Epithelial cell of prostate (primary cell): Measurements from ENCODE around the gene MPPE1.
"Not testable (repeated sequence)": the region's sequence is repeated elsewhere in the genome, so short reads cannot be mapped to it uniquely, and the experiment has no call there.

Source experiments
- DNase-seq: peaks from one replicate; pipeline ENCODE4 v3.0.0-alpha.2; 2011; ENCODE audit warnings: low read depth, low spot score
- H3K27ac ChIP-seq: fragments of 450-650 bp; 2 replicates; pipeline ENCODE4 v1.5.1; 2017; ENCODE audit warnings: mild to moderate bottlenecking

MPPE1 gene

DNA sequence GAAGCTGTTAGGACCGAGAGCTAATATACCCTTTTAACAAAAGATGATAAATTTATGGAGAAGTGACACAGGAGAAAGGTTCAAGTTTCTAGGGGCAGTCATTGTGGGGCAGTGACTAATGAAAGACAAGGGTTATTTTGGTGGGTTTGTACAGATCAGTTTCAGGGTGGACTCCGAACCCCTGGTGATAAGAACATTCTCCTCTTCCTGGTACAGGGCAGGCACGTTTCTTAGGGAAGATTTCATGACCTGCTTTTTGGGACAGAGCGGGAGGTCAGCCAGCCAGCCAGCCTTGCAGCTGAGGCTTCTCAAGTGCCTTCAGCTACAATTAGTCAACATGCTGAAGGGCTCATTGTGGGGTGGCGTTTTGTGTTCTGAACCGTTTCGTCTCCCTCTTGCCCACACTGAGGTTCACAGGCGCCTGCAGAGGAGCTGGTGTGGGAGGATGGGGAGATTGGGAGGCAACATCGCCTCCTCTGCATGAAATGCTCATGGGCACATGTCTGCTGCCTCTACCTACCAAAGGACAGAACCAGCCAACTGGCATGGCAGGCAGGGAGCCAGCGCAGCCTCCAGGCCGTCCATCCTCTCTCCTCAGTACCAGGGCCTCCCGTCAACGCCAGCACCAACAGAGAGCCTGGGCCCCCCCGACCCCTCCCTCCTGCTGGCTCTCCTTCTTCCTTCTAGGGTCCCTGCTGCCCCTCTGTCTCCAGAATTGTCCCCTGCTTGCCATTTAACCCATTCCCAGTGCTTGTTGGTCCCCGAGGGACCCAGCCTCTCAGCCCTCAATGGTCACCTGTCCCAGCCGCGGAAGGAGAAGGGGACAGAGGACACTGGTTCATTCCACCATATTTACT, 47.3 kb downstream of the MPPE1 start:
- DNase-seq = no peak
- peak overlapping the region; percentile 97 for H3K27ac ChIP-seq

DNA sequence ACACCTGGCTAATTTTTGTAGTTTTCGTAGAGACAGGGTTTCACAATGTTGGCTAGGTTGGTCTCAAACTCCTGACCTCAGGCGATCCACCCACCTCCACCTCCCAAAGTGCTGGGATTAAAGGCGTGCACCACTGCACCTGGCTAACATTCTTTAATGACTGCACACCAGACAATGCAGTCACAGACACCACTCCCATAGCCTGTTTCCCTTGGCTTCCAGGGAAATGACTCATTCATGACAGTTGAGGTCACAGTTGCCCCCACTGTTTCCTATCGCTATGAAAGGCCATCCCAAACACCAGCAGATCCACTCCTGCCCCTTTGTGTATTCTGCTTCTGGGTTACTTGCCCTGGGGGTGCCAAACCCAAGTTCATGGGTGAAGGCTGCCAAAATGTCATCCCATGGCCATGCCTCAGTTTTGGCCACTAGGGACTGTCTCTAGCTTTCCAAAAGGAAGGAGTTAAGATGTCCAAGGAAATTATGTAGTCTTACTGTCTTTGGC, 48.2 kb downstream of the MPPE1 start:
- peak overlapping the region; percentile 97 for H3K27ac ChIP-seq

GRCh38 chr18:11859282-11859830, 48.8 kb downstream of the MPPE1 start:
- H3K27ac ChIP-seq = peak overlapping the region; percentile 97
- DNase-seq = no peak

More for the DNA sequence above, 48.2 kb downstream of the MPPE1 start:
- peak; percentile 92 for DNase-seq

DNA sequence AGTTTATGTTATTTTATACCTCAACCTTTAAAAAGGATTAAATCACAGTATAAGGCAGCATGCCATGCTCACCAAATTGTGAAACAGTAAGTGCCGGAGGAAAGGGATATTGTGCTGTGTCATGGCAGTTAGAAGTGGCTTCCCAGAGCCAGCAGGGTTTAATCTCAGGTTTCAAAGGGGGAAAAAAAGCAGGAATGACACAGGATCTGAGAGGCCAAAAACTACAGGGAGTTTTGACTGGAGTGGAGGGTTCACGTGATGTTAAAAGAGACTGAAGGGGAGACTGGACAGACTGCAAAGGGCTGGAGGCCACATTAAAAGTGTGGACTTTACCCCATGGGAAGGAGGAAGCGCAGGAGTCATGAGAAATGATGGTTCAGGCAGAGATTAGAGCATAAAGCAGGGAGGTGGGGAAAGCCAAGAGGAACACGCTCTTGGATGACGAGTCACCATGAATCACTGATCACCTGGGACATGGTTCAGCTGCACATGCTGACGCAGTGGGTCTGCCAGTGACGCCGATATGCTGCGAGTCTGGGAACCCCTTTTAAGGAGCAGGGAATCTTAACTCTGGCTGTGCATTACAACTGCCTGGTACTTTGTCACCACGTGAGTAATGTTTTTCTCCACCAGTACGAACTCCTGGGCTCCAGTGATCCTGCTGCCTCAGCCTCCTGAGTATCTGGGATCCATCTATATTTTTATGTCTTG, 50.8 kb downstream of the MPPE1 start:
- H3K27ac ChIP-seq = peak overlapping the region; percentile 97
- DNase-seq = peak; percentile 100

DNA sequence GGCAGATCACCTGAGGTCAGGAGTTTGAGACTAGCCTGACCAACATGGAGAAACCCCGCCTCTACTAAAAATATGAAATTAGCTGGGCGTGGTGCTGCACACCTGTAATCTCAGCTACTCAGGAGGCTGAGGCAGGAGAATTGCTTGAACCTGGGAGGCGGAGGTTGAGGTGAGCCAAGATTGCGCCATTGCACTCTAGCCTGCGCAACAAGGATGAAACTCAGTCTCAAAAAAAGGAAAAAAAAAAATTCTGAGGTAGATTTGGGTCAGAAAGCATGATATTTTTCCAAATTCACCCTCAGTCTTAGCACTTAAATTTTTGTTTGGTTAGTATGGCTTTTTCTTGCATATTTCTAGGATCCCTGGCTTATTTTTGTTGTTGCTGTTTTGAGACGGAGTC, 53.6 kb downstream of the MPPE1 start:
- H3K27ac ChIP-seq = peak overlapping the region; percentile 97
- DNase-seq = not testable (repeated sequence)

- no peak for DNase-seq
- peak overlapping the region; percentile 97 for H3K27ac ChIP-seq
Observed at GRCh38 chr18:11851806-11852337, 56.2 kb downstream of the MPPE1 start.

- peak; percentile 81 for DNase-seq
- H3K27ac ChIP-seq = peak within 1 kb of the TSS; percentile 97
Observed at GRCh38 chr18:11851146-11851805, 56.8 kb downstream of the MPPE1 start, which contains the start of gene CHMP1B. CHMP1B (plus strand) TSS chr18:11851413; CDS start chr18:11851512, 99 bp downstream.

- DNase-seq = no peak
- H3K27ac ChIP-seq = peak overlapping the region; percentile 97
Observed at GRCh38 chr18:11850821-11851145, 57.3 kb downstream of the MPPE1 start.

DNA sequence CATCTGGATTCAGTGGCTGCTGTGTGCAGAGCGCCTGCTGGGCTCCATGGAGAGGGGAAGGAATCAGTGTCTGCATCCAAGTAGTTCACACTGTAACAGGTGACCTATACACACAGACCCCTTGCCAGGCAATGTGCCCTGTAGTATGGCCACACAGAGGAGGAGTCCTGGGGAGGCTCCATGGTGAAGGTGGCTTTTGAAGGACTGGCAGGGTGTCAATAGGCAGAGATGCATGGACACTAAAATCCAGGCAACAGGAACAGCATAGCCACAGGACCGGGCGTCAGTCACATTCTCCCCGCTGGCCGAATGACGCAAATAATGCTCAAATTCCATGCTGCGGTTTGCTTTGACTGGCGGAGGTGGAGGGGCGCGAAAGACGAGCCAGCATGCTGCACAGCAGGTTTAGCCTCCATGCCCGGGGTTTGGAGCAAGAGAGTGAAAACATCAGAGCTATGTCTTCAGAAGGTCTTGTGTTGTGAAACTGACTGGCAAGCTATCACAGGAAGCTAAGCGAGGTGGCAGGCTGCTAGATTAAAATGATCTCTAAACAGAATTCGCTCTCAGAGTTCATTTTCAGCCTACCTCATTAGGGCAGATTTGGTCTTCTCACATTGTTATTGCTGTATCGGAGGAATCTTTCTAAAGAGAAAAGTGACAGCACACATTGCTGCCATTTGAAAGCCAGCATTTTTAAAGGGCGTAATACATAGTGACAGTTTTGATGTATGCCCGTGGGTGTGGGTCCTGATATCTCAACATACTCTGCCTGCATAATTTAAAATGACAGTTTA, 58.1 kb downstream of the MPPE1 start:
- H3K27ac ChIP-seq = peak overlapping the region; percentile 97
- peak; percentile 62 for DNase-seq

DNA sequence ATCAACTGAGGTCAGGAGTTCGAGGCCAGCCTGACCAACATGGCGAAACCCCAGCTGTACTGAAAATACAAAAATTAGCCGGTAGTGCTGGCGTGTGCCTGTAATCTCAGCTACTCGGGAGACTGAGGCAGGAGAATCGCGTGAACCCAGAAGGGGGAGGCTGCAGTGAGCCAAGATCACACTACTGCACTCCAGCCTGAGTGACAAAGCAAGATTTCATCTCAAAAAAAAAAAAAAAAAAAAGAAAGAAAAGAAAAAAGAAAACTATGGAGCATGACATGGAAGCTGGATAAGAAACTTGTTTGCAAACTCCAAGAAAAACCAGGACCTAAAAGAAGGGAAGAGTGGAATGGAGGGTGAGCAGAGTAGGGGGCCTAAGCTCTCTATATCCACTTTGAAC, 58.8 kb downstream of the MPPE1 start:
- peak overlapping the region; percentile 97 for H3K27ac ChIP-seq
- no peak for DNase-seq

DNA sequence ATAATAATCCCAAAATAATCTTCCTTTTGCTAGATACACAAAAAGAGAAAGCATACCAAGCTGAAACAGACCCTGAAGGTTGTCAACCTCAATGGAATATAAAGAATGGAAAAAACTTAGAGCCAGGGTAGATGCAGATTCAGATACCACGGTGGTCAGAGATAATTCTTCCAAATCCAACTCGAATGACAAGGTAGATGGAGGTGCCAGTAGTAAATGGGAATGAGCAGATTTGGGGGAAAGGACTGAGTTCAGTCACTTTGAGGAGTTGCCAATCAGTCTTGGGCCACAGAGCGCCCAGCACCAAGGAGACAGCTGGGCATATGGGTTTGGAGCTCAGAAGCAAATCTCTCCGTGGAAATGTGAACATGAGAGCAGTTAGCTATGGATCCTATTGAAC, 60.3 kb downstream of the MPPE1 start:
- no peak for DNase-seq
- H3K27ac ChIP-seq = no peak overlapping the region

DNA sequence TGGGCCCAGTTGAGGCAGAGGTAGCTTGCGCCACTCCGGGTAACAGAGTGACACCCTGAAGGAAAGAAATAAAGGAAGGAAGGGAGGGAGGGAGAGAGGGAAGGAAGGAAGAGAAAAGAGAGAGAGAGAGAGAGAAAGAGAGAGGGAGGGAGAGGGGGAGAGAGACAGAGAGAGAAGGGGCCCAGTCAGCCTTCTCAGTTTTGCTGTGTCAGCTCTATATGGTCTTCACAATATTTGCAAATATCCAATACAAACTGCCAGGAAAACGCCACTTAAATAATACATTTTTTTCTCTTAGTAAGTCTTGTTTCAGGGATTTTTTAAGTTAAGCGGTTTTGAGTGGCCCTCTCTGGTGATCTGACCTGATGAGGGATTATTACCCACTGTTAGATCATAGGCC, 62.5 kb downstream of the MPPE1 start:
- no peak overlapping the region for H3K27ac ChIP-seq
- DNase-seq = no peak

- no peak overlapping the region for H3K27ac ChIP-seq
- DNase-seq = no peak
Observed at GRCh38 chr18:11844436-11844835, 63.7 kb downstream of the MPPE1 start.

GRCh38 chr18:11842562-11842961, 65.6 kb downstream of the MPPE1 start:
- H3K27ac ChIP-seq = no peak overlapping the region
- no peak for DNase-seq

DNA sequence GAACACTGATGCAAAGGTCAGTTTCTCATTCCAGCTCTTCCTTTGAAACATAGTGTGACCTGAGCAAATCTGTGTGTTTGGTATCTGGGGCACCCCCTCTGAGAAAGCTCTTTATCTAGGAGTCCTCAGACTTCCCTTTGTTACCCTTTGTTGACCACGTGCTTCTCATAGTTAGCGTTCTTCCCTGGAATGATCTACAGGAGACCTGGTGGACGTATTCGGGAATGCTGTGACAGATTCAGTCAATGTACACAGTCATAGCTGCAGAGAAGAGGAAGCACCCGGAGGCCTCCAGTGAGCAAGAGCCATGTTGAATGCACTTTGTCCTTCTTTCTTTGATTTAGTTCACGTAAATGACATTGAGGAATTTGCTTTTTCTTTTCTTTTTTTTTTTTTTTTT, 67.6 kb downstream of the MPPE1 start:
- H3K27ac ChIP-seq = no peak overlapping the region
- DNase-seq = no peak

DNA sequence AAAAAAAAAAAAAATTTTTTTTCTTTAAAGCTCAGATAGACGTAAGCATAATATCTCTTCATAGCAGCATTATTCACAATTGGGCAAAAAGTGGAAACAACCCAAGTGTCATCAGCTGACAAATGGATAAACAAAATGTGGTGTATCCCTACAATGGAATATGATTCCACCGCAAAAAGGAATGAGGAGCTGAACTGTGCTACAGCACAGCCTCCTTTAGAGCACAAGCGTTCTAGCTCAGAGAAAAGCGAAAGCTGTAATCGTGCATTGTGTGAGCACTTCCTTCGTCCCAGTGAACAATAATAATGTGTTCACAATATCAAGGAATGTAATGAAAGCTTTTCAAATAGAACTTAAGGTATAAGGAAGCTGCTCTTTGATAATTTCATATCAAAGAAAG, 68.6 kb downstream of the MPPE1 start:
- no peak for DNase-seq

GRCh38 chr18:11834772-11835171, 73.3 kb downstream of the MPPE1 start:
- DNase-seq = no peak
- no peak overlapping the region for H3K27ac ChIP-seq

More for the DNA sequence above, 68.6 kb downstream of the MPPE1 start:
- H3K27ac ChIP-seq = no peak overlapping the region
